LHCN-M2 (cell line): Measurements from ENCODE around the gene ZNF346. TPM values are rescaled to one million over a fixed set of nuclear protein-coding genes. Genes with fewer than 3 reads are reported as not detected.
A peak's percentile ranks its signal among the peaks of the same experiment; 100 is the strongest.

ENCODE experiments used
- DNase-seq: peaks from one replicate; pipeline ENCODE4 v3.0.0-alpha.2; 2012; ENCODE audit warnings: low read depth
- total RNA-seq: library from RNA; depleted of rRNA; stranded (reverse); fragments of >200 nt; gene quantifications from 2 replicates; pipeline ENCODE4 v1.2.3, GENCODE V29; 2014

Gene ZNF346
- total RNA-seq, 1 experiment from 2014 or later = 9.1 TPM

DNA sequence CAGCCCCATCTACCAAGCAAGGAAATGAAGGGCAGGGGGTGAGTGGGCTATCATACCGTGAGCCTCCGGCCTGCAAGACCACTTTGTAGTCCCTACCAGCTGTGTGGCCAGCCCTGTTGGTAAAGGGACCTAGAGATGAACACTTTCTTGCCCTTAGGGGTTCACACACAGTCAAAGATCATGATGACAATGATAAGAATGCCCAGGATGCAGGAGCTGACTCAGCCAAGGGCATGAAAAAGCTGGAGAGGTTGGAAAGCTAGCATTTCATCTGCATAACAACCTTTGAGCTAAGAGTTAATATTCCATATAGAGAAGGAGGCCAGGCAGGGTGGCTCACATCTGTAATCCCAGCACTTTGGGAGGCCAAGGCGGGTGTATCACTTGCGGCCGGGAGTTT is 45.0 kb downstream of the ZNF346 start:
- DNase-seq = no peak

DNA sequence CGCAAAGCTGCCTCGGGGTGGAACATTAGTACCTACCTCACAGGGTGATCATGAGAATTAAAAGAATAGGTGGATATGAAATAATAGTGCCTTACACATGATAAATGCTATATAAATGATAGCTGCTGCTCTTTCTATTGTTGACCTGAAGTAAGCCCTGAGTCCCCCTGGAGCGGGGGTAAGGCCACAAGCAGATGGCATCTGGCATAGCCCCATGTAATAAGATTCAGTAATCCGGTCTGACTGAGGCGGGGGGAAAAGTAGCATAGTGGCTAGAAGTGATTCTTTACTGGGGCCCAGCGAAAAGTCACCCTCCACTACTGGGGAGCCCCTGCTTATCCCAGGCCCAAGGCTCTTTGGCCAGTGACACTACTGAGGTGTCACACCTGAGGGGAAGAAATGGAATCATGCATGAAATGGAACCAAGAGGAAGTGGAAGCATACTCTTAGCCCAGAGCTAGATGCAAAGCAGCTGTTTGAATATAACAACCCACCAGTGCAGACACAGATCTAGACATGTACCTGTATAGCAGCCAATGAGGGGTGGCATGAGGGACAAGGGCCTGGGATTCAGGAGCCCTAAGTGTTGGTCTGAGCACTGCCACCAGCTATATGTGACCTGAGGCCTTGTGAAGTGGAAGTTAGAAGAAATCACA is 48.2 kb downstream of the ZNF346 start:
- DNase-seq = no peak

GRCh38 chr5:177071666-177072385 is 49.3 kb downstream of the ZNF346 start:
- DNase-seq = peak; percentile 82

GRCh38 chr5:177077335-177077734 is 54.8 kb downstream of the ZNF346 start:
- DNase-seq = no peak

GRCh38 chr5:177079606-177080005 is 57.1 kb downstream of the ZNF346 start:
- no peak for DNase-seq

GRCh38 chr5:177080265-177080664 is 57.8 kb downstream of the ZNF346 start:
- no peak for DNase-seq

GRCh38 chr5:177081859-177082258 is 59.4 kb downstream of the ZNF346 start:
- DNase-seq = no peak

DNA sequence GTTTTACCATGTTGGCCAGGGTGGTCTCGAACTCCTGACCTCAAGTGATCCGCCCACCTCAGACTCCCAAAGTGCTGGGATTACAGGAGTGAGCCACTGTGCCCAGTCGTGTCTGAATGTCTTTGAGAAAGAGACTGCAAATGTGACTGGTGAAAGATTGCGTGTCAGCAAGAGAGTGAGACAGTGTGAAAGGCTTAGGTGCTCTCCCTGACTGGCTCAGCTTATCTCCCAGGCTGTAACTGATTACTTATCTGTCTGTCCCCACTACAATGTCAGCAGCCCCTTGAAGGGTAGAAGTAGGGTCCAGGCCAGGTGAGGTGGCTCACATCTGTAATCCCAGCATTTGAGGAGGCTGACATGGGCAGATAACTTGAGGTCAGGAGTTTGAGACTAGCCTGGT is 60.9 kb downstream of the ZNF346 start:
- DNase-seq = no peak

GRCh38 chr5:177084175-177084574 is 61.7 kb downstream of the ZNF346 start:
- no peak for DNase-seq

GRCh38 chr5:177085985-177086653 is 63.6 kb downstream of the ZNF346 start:
- DNase-seq = no peak

- peak; percentile 56 for DNase-seq
These were observed 64.3 kb downstream of the ZNF346 start, which contains the start of gene FGFR4 for GRCh38 chr5:177086654-177087397. FGFR4 (plus strand) TSS chr5:177086915; CDS start chr5:177089603, 2,688 bp downstream.

DNA sequence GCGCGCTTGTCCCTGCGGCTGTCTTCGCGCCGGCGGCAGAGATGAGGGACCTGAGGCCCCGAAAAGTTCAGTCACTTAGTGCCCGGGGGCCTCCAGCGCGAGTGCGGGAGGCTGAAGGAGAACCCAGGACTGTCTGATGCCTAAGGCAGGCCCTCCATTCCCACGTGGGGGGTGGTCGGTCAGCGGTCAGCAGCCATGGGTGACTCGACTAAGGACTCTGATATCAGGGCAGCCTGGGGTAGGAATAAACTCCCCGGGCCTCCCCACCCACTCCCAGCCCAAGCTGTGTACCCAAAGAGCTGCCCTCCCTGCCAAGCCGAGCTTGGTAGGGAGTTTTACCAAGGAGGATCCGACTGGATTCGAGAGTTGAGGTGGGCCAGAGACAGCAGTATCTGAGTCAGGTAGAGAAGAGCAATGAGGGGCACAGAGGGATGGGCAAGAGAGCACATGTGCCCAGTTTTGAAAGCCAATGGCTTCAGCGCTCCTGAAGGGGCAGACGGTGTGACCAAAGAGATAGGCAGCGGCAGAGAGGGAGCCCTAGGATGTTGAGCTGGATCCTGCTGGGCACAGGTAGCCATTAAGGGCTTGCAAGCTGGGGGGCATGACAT is 65.0 kb downstream of the ZNF346 start:
- no peak for DNase-seq

GRCh38 chr5:177089127-177089526 is 66.6 kb downstream of the ZNF346 start:
- DNase-seq = no peak

GRCh38 chr5:177089825-177090641 is 67.5 kb downstream of the ZNF346 start:
- DNase-seq = no peak

DNA sequence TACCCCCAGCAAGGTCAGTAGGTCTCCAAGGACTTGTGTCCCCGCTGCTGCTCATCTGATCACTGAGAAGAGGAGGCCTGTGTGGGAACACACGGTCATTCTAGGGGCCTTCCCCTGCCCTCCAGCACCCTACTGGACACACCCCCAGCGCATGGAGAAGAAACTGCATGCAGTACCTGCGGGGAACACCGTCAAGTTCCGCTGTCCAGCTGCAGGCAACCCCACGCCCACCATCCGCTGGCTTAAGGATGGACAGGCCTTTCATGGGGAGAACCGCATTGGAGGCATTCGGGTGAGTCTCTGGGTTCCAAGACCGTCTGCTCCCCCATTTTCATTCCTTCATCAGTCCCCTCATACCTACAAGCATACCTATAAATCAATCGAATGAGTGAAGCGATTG is 68.3 kb downstream of the ZNF346 start:
- no peak for DNase-seq

- DNase-seq = no peak
These were observed 68.7 kb downstream of the ZNF346 start for GRCh38 chr5:177091232-177091631.

DNA sequence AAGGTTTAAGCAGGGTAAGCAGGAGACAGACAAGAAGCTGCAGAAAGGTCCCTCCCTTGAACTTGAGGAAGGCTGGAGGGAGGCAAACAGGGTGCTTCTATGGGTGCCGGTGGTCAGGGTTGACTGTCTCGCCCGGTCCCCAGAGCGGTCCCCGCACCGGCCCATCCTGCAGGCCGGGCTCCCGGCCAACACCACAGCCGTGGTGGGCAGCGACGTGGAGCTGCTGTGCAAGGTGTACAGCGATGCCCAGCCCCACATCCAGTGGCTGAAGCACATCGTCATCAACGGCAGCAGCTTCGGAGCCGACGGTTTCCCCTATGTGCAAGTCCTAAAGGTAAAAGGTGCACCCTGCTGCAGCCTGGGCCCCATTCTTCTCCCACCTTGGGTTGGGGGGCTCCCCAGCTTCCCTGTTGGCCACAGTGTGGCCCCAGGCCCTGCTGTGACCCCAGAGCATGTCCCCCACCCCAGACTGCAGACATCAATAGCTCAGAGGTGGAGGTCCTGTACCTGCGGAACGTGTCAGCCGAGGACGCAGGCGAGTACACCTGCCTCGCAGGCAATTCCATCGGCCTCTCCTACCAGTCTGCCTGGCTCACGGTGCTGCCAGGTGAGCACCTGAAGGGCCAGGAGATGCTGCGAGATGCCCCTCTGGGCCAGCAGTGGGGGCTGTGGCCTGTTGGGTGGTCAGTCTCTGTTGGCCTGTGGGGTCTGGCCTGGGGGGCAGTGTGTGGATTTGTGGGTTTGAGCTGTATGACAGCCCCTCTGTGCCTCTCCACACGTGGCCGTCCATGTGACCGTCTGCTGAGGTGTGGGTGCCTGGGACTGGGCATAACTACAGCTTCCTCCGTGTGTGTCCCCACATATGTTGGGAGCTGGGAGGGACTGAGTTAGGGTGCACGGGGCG is 69.9 kb downstream of the ZNF346 start:
- DNase-seq = no peak

DNA sequence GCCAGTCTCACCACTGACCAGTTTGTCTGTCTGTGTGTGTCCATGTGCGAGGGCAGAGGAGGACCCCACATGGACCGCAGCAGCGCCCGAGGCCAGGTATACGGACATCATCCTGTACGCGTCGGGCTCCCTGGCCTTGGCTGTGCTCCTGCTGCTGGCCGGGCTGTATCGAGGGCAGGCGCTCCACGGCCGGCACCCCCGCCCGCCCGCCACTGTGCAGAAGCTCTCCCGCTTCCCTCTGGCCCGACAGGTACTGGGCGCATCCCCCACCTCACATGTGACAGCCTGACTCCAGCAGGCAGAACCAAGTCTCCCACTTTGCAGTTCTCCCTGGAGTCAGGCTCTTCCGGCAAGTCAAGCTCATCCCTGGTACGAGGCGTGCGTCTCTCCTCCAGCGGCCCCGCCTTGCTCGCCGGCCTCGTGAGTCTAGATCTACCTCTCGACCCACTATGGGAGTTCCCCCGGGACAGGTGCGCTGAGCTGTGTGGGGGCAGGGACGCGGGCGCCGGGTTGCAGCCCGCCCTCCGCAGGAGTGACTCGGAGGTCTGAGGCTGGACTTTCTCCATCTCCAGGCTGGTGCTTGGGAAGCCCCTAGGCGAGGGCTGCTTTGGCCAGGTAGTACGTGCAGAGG is 70.7 kb downstream of the ZNF346 start:
- no peak for DNase-seq

GRCh38 chr5:177093803-177094202 is 71.3 kb downstream of the ZNF346 start:
- DNase-seq = no peak
